Caco-2 (cell line): ENCODE data around the gene PAXX. TPM values are rescaled to one million over a fixed set of nuclear protein-coding genes. Genes with fewer than 3 reads are reported as not detected.

Source experiments
- BruUV-seq: library from RNA; stranded (reverse); fragments of 400-500 nt; replicated peaks from 2 replicates; lab custom pipeline; 2021; lab: Mats Ljungman, UMichigan
- CTCF ChIA-PET: fragments of 300-600 bp; sonication (Branson Sonifier 250); formaldehyde crosslinking; loops from one replicate; lab custom pipeline; 2022; ENCODE audit warnings: antibody characterized with exemption; lab: Charles Lee
- POLR2A ChIA-PET: fragments of 300-600 bp; sonication (Branson Sonifier 250); formaldehyde crosslinking; loops from one replicate; lab custom pipeline; 2022; ENCODE audit warnings: antibody characterized with exemption; lab: Charles Lee
- DNase-seq, 2 experiments: peaks; one replicate each; pipeline versions ENCODE4 v3.0.0 to v3.0.0-alpha.2; 2020 to 2022
- H3K27me3 ChIP-seq: replicated peaks from 2 replicates; pipeline ENCODE4 v1.6.0; 2011; ENCODE audit warnings: low read length; ENCODE audit not compliant: control insufficient read depth, insufficient read depth
- H3K36me3 ChIP-seq: 2 replicates; pipeline ENCODE4 v1.5.1; 2011; ENCODE audit warnings: low read length; ENCODE audit not compliant: control insufficient read depth, insufficient read depth
- H3K4me1 ChIP-seq: fragments of 250-450 bp; sonication (Bioruptor Pico); 2 replicates; pipeline ENCODE4 v1.5.1; 2020; ENCODE audit warnings: mild to moderate bottlenecking
- H3K4me3 ChIP-seq: 2 replicates; pipeline ENCODE4 v1.5.1; 2011; ENCODE audit warnings: low read depth, mild to moderate bottlenecking, control low read depth, low read length
- H3K9me3 ChIP-seq: fragments of 250-450 bp; sonication (Bioruptor Pico); 2 replicates; pipeline ENCODE4 v1.5.1; 2020; ENCODE audit warnings: mild to moderate bottlenecking, moderate library complexity
- H3K27ac Mint-ChIP-seq: one replicate; pipeline ENCODE4 v1.8.0; 2022; ENCODE audit warnings: mixed read lengths; ENCODE audit not compliant: unreplicated experiment
- H3K27me3 Mint-ChIP-seq: one replicate; pipeline ENCODE4 v1.8.0; 2022; ENCODE audit warnings: mixed read lengths; ENCODE audit not compliant: insufficient read depth, unreplicated experiment
- H3K36me3 Mint-ChIP-seq: one replicate; pipeline ENCODE4 v1.8.0; 2022; ENCODE audit warnings: mild to moderate bottlenecking, mixed read lengths; ENCODE audit not compliant: insufficient read depth, unreplicated experiment
- H3K4me1 Mint-ChIP-seq: one replicate; pipeline ENCODE4 v1.8.0; 2022; ENCODE audit warnings: low read depth, mixed read lengths; ENCODE audit not compliant: unreplicated experiment
- H3K4me3 Mint-ChIP-seq: one replicate; pipeline ENCODE4 v1.8.0; 2022; ENCODE audit warnings: mild to moderate bottlenecking, moderate library complexity, mixed read lengths; ENCODE audit not compliant: unreplicated experiment
- H3K9me3 Mint-ChIP-seq: one replicate; pipeline ENCODE4 v1.8.0; 2022; ENCODE audit warnings: mixed read lengths; ENCODE audit not compliant: unreplicated experiment
- CTCF ChIP-seq, 2 experiments: fragments of 200-600 bp in 1 of 2; IDR thresholded peaks; 1 replicate in 1 of 2; 2 replicates in 1 of 2; pipeline versions ENCODE4 v1.5.1 to v1.8.0; 2011 to 2022; ENCODE audit warnings: antibody characterized with exemption in 1 of 2, control low read depth in 1 of 2, inconsistent platforms in 1 of 2, low read depth in 1 of 2, low read length in 1 of 2, mild to moderate bottlenecking in 1 of 2, moderate library complexity in 1 of 2; ENCODE audit not compliant: insufficient read depth in 1 of 2, severe bottlenecking in 1 of 2, unreplicated experiment in 1 of 2
- intact Hi-C: fragments of 100-400 bp; cut with micrococcal nuclease; formaldehyde crosslinking; loops from one replicate; pipeline ENCODE4 v1.10.0; 2022; ENCODE audit not compliant: unreplicated experiment
- total RNA-seq: library from RNA; stranded (reverse); gene quantifications from 2 replicates; pipeline ENCODE4 v1.2.3, GENCODE V29; 2022

PAXX gene
- total RNA-seq, 1 experiment from 2014 or later, result 66.2 TPM

GRCh38 chr9:137034039-137034708 lies 42.0 kb downstream of the PAXX start:
- Histone ChIP-seq H3K36me3 (no peaks in the 10 kb centered on the region), H3K9me3 (no peaks in the 10 kb centered on the region), H3K4me1 (peaks cover 14% of the 10 kb centered on the region), H3K27me3 (no peaks in the 10 kb centered on the region), H3K4me3 (no peak overlapping the region)
- H3K4me1 Mint-ChIP-seq, result no peaks in the 10 kb centered on the region
- no peak for DNase-seq
- H3K4me3 Mint-ChIP-seq, result no peak overlapping the region
- no peaks in the 10 kb centered on the region for H3K9me3 Mint-ChIP-seq
- ChIA-PET POLR2A (no interaction called here), CTCF (interaction anchor here (0.5 to 2.4 kb wide), 21 partner anchors 9 to 235 kb away, joined by 3 to 42 read pairs (median 7); partner anchors contain the start of genes AJM1, CLIC3, MAN1B1 and NPDC1)
- intact Hi-C loops, result loop anchor here (2.0 kb wide), 1 partner anchor 191 kb away; the partner anchor contains the start of gene AJM1
- no peak overlapping the region for H3K27ac Mint-ChIP-seq
- no peak for TF ChIP-seq CTCF (IDR thresholded peaks at IDR 0.05; ENCODE audit: insufficient read depth in 1 of 2, low read depth in 1 of 2, low read length in 1 of 2, severe bottlenecking in 1 of 2, unreplicated experiment in 1 of 2)
- no TSS peak for BruUV-seq
- H3K27me3 Mint-ChIP-seq, result no peaks in the 10 kb centered on the region
- peaks cover 28% of the 10 kb centered on the region for H3K36me3 Mint-ChIP-seq

GRCh38 chr9:137034709-137035506 lies 42.7 kb downstream of the PAXX start:
- Mint-ChIP-seq H3K27me3 (no peaks in the 10 kb centered on the region), H3K36me3 (peaks cover 23% of the 10 kb centered on the region), H3K4me1 (no peaks in the 10 kb centered on the region), H3K9me3 (no peaks in the 10 kb centered on the region), H3K4me3 (no peak overlapping the region), H3K27ac (no peak overlapping the region)
- TF ChIP-seq CTCF (IDR thresholded peaks at IDR 0.05; ENCODE audit: insufficient read depth in 1 of 2, low read depth in 1 of 2, low read length in 1 of 2, severe bottlenecking in 1 of 2, unreplicated experiment in 1 of 2), result peak; percentile 91 to 95
- BruUV-seq, result no TSS peak
- ChIA-PET POLR2A (no interaction called here), CTCF (interaction anchor here (0.5 to 2.4 kb wide), 30 partner anchors 8 to 246 kb away, joined by 3 to 42 read pairs (median 4); partner anchors contain the start of genes AJM1, CLIC3, MAN1B1 and NPDC1)
- Histone ChIP-seq H3K36me3 (no peaks in the 10 kb centered on the region), H3K27me3 (no peaks in the 10 kb centered on the region), H3K9me3 (no peaks in the 10 kb centered on the region), H3K4me3 (no peak overlapping the region), H3K4me1 (peaks cover 6% of the 10 kb centered on the region)
- intact Hi-C loops, result loop anchor here (1.0 to 2.0 kb wide), 2 partner anchors 192 to 248 kb away; partner anchors contain the start of gene AJM1
- peak; percentile 84 to 87 for DNase-seq

- POLR2A ChIA-PET, result no interaction called here
- no peaks in the 10 kb centered on the region for H3K27me3 Mint-ChIP-seq
- DNase-seq, result no peak
- no peaks in the 10 kb centered on the region for H3K9me3 Mint-ChIP-seq
- intact Hi-C loops, result loop anchor here (1.0 to 2.0 kb wide), 2 partner anchors 193 to 248 kb away; partner anchors contain the start of gene AJM1
- no TSS peak for BruUV-seq
- H3K4me1 Mint-ChIP-seq, result no peaks in the 10 kb centered on the region
- peaks cover 23% of the 10 kb centered on the region for H3K36me3 Mint-ChIP-seq
- no peak for TF ChIP-seq CTCF (IDR thresholded peaks at IDR 0.05; ENCODE audit: insufficient read depth in 1 of 2, low read depth in 1 of 2, low read length in 1 of 2, severe bottlenecking in 1 of 2, unreplicated experiment in 1 of 2)
- H3K27me3 ChIP-seq, result no peaks in the 10 kb centered on the region
- peaks cover 6% of the 10 kb centered on the region for H3K4me1 ChIP-seq
- H3K4me3 Mint-ChIP-seq, result no peak overlapping the region
- H3K36me3 ChIP-seq, result no peaks in the 10 kb centered on the region
- H3K27ac Mint-ChIP-seq, result no peak overlapping the region
- H3K9me3 ChIP-seq, result no peaks in the 10 kb centered on the region
- H3K4me3 ChIP-seq, result no peak overlapping the region
- CTCF ChIA-PET, result interaction anchor here (0.6 to 2.4 kb wide), 27 partner anchors 9 to 247 kb away, joined by 3 to 42 read pairs (median 5); partner anchors contain the start of genes AJM1, CLIC3, MAN1B1 and NPDC1
Measured at GRCh38 chr9:137035507-137035834, 43.2 kb downstream of the PAXX start.
